GM18861 (cell line): Measurements from ENCODE around the gene IL13RA1.
"Not testable (repeated sequence)": the region's sequence is repeated elsewhere in the genome, so short reads cannot be mapped to it uniquely, and the experiment has no call there.

Experiments used
- ATAC-seq: cut with Tn5 transposase; IDR thresholded peaks from one replicate; pipeline ENCODE4 v1.9.1; 2021; ENCODE audit not compliant: unreplicated experiment

The IL13RA1 gene

GRCh38 chrX:118726887-118727685, at the start of gene IL13RA1:
Gene IL13RA1, plus strand, starts transcription at chrX:118727606. Its CDS starts 33 bp downstream, at chrX:118727639.
- ATAC-seq = no peak

GRCh38 chrX:118679290-118679689, 48.1 kb upstream of the IL13RA1 start:
- no peak for ATAC-seq

GRCh38 chrX:118682258-118683014, 45.0 kb upstream of the IL13RA1 start:
- no peak for ATAC-seq

- ATAC-seq = no peak
Observed at GRCh38 chrX:118685393-118685792, 42.0 kb upstream of the IL13RA1 start.

GRCh38 chrX:118688935-118689334, 38.5 kb upstream of the IL13RA1 start:
- ATAC-seq = no peak

- ATAC-seq = no peak
Observed at GRCh38 chrX:118693843-118694242, 33.6 kb upstream of the IL13RA1 start.

- ATAC-seq = no peak
Observed at GRCh38 chrX:118694638-118695037, 32.8 kb upstream of the IL13RA1 start.

- ATAC-seq = no peak
Observed at GRCh38 chrX:118698516-118699170, 28.8 kb upstream of the IL13RA1 start.

GRCh38 chrX:118702741-118703140, 24.7 kb upstream of the IL13RA1 start:
- no peak for ATAC-seq

GRCh38 chrX:118706681-118707080, 20.7 kb upstream of the IL13RA1 start:
- ATAC-seq = no peak

GRCh38 chrX:118714521-118714920, 12.9 kb upstream of the IL13RA1 start:
- no peak for ATAC-seq

GRCh38 chrX:118715917-118716316, 11.5 kb upstream of the IL13RA1 start:
- not testable (repeated sequence) for ATAC-seq

- ATAC-seq = not testable (repeated sequence)
Observed at GRCh38 chrX:118716833-118717232, 10.6 kb upstream of the IL13RA1 start.

- no peak for ATAC-seq
Observed at GRCh38 chrX:118717678-118718391, 9.6 kb upstream of the IL13RA1 start.

GRCh38 chrX:118718737-118719136, 8.7 kb upstream of the IL13RA1 start:
- no peak for ATAC-seq

GRCh38 chrX:118720058-118720707, 7.2 kb upstream of the IL13RA1 start:
- ATAC-seq = no peak

- ATAC-seq = no peak
Observed at GRCh38 chrX:118723376-118723775, 4.0 kb upstream of the IL13RA1 start.

- no peak for ATAC-seq
Observed at GRCh38 chrX:118724365-118724764, 3.0 kb upstream of the IL13RA1 start.

- ATAC-seq = no peak
Observed at GRCh38 chrX:118724775-118725174, 2.6 kb upstream of the IL13RA1 start.

- ATAC-seq = no peak
Observed at GRCh38 chrX:118726396-118726795, 1.0 kb upstream of the IL13RA1 start.
